PC-3 (cell line): ENCODE data around the gene CCDC83. TPM values are rescaled to one million over a fixed set of nuclear protein-coding genes. Genes with fewer than 3 reads are reported as not detected.
"Not testable (repeated sequence)": the region's sequence is repeated elsewhere in the genome, so short reads cannot be mapped to it uniquely, and the experiment has no call there.

Experiments
- ATAC-seq: fragments of 200-7000 bp; cut with Tn5 transposase; 2 replicates; pipeline ENCODE4 v1.9.1; 2020; ENCODE audit warnings: mild to moderate bottlenecking, moderate library complexity
- BruUV-seq: library from RNA; stranded (reverse); fragments of 400-500 nt; replicated peaks from 2 replicates; lab custom pipeline; 2021; lab: Mats Ljungman, UMichigan
- CTCF ChIA-PET: fragments of 300-600 bp; sonication (Branson Sonifier 250); formaldehyde crosslinking; loops from one replicate; lab custom pipeline; 2022; ENCODE audit warnings: antibody characterized with exemption; lab: Charles Lee
- POLR2A ChIA-PET: fragments of 300-600 bp; sonication (Branson Sonifier 250); formaldehyde crosslinking; loops from one replicate; lab custom pipeline; 2022; ENCODE audit warnings: antibody characterized with exemption; ENCODE audit not compliant: unreplicated experiment; lab: Charles Lee
- DNase-seq: peaks from one replicate; pipeline ENCODE4 v3.0.0-alpha.2; 2015
- H2AFZ ChIP-seq: fragments of 300-600 bp; sonication (generic); 2 replicates; pipeline ENCODE4 v1.6.0; 2016; ENCODE audit warnings: antibody characterized with exemption, low read length
- H3F3A ChIP-seq: fragments of 300-600 bp; sonication (generic); one replicate; pipeline ENCODE4 v1.6.0; 2017; ENCODE audit warnings: antibody characterized with exemption, low read length, control low read depth, mild to moderate bottlenecking; ENCODE audit not compliant: unreplicated experiment
- H3K27ac ChIP-seq: fragments of 300-600 bp; sonication (generic); 2 replicates; pipeline ENCODE4 v1.5.1; 2016; ENCODE audit warnings: mild to moderate bottlenecking, low read length
- H3K27me3 ChIP-seq: fragments of 300-600 bp; sonication (generic); 2 replicates; pipeline ENCODE4 v1.6.1; 2016; ENCODE audit warnings: low read length, mixed read lengths
- H3K36me3 ChIP-seq: fragments of 300-600 bp; sonication (generic); 2 replicates; pipeline ENCODE4 v1.6.1; 2016; ENCODE audit warnings: low read depth, mixed run types, low read length, mixed read lengths
- H3K4me1 ChIP-seq: fragments of 300-600 bp; sonication (generic); 2 replicates; pipeline ENCODE4 v1.5.1; 2016; ENCODE audit warnings: low read length; ENCODE audit not compliant: insufficient read depth
- H3K4me2 ChIP-seq: fragments of 300-600 bp; sonication (generic); 2 replicates; pipeline ENCODE4 v1.6.0; 2016; ENCODE audit warnings: low read length
- H3K4me3 ChIP-seq: fragments of 300-600 bp; sonication (generic); 2 replicates; pipeline ENCODE4 v1.5.1; 2016; ENCODE audit warnings: mild to moderate bottlenecking, low read length, mixed read lengths
- H3K79me2 ChIP-seq: fragments of 300-600 bp; sonication (generic); 2 replicates; pipeline ENCODE4 v1.6.1; 2017; ENCODE audit warnings: low read length, mixed read lengths
- H3K9ac ChIP-seq: fragments of 300-600 bp; sonication (generic); 2 replicates; pipeline ENCODE4 v1.6.0; 2016; ENCODE audit warnings: mild to moderate bottlenecking, low read length
- H3K9me2 ChIP-seq: fragments of 300-600 bp; sonication (generic); replicated peaks from 2 replicates; pipeline ENCODE4 v1.6.1; 2016; ENCODE audit warnings: mixed run types, low read length, mixed read lengths
- H3K9me3 ChIP-seq: fragments of 300-600 bp; sonication (generic); 2 replicates; pipeline ENCODE4 v1.6.1; 2016; ENCODE audit warnings: low read length, mixed read lengths
- H4K20me1 ChIP-seq: fragments of 300-600 bp; sonication (generic); 2 replicates; pipeline ENCODE4 v1.6.1; 2016; ENCODE audit warnings: low read length, mixed read lengths
- EZH2 ChIP-seq: fragments of 300-600 bp; sonication (generic); IDR thresholded peaks from one replicate; pipeline ENCODE4 v1.6.1; 2017; ENCODE audit warnings: antibody characterized with exemption, mild to moderate bottlenecking, low read length; ENCODE audit not compliant: unreplicated experiment
- EZH2phosphoT487 ChIP-seq: fragments of 300-600 bp; sonication (generic); IDR thresholded peaks from 2 replicates; pipeline ENCODE4 v1.6.1; 2018; ENCODE audit warnings: mild to moderate bottlenecking, antibody characterized with exemption, low read length, borderline replicate concordance
- intact Hi-C: fragments of 100-400 bp; cut with micrococcal nuclease; formaldehyde crosslinking; loops from 2 replicates; pipeline ENCODE4 v1.9.0; 2023
- total RNA-seq: library from RNA; depleted of rRNA; stranded (reverse); fragments of >200 nt; gene quantifications from 2 replicates; pipeline ENCODE4 v1.2.3, GENCODE V29; 2014
- TF ChIP-seq, protein P1 (sequence below): fragments of 300-600 bp; sonication (generic); conservative IDR thresholded peaks from 2 replicates; pipeline ENCODE4 v1.5.1; 2017; ENCODE audit warnings: antibody characterized with exemption, low read depth, mild to moderate bottlenecking, low read length

CCDC83 gene
- total RNA-seq, 1 experiment from 2014 or later, result 0.22 TPM

DNA sequence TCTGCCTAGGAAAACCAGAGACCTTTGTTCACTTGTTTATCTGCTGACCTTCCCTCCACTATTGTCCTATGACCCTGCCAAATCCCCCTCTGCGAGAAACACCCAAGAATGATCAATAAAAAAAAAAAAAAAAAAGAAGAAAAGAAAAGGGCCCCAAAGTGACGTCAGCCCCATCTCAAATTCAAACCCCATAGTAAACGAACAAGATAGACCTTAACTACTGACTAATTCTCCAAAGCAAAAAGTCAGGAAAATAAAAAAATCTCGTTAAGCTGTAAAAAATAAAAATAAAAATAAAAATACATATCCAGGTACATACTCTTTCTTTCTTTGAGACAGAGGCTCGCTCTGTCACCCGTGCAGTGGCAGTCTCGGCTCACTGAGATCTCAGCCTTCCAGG is 1.6 kb upstream of the CCDC83 start:
- DNase-seq (peak; percentile 53), ATAC-seq (peak; percentile 7)
- Histone ChIP-seq H3K4me3 (peak overlapping the region; percentile 78), H3K36me3 (peaks cover 10% of the 10 kb centered on the region), H3K4me1 (peaks cover 22% of the 10 kb centered on the region), H3K79me2 (peaks cover 31% of the 10 kb centered on the region), H3K27ac (peak overlapping the region; percentile 84), H3K9ac (peak overlapping the region; percentile 92), H3K4me2 (peak overlapping the region; percentile 86)
- H3K27me3 ChIP-seq, BruUV-seq, H3K9me3 ChIP-seq, H2AFZ ChIP-seq, H3K9me2 ChIP-seq, H4K20me1 ChIP-seq, H3F3A ChIP-seq: not testable (repeated sequence)
- intact Hi-C loops, result loop anchor here (10.0 kb wide), 1 partner anchor 341 kb away; no protein-coding TSS in a partner anchor
- POLR2A ChIA-PET, result interaction anchor here (0.6 to 0.7 kb wide), 2 partner anchors 22 to 1051 kb away, joined by 3 to 16 read pairs; no protein-coding TSS in a partner anchor
- CTCF ChIA-PET, result interaction anchor here (0.6 to 0.7 kb wide), 2 partner anchors 26 to 44 kb away, joined by 3 to 8 read pairs; no protein-coding TSS in a partner anchor

DNA sequence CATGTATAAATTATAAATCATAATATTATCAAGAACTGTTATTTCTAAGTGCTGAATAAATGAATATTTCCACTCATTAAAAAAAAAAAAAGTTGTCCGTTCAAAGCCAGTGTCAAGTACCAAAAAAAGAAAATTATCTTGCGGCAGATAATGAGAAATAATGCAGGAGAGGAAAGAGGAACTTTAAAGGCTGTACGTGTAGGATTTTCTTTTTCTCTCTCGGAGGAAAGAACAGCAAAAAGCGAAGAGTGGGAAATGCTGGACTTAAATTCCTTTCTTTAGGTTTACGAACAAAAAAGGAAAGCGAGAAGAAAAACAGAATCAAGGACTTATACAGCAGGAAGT is 999 bp upstream of the CCDC83 start:
- no peaks in the 10 kb centered on the region for H4K20me1 ChIP-seq
- H3K4me1 ChIP-seq, result peaks cover 17% of the 10 kb centered on the region
- H3K9me2 ChIP-seq, result no peaks in the 10 kb centered on the region
- no peak for TF ChIP-seq EZH2phosphoT487
- TF ChIP-seq, protein P1, sequence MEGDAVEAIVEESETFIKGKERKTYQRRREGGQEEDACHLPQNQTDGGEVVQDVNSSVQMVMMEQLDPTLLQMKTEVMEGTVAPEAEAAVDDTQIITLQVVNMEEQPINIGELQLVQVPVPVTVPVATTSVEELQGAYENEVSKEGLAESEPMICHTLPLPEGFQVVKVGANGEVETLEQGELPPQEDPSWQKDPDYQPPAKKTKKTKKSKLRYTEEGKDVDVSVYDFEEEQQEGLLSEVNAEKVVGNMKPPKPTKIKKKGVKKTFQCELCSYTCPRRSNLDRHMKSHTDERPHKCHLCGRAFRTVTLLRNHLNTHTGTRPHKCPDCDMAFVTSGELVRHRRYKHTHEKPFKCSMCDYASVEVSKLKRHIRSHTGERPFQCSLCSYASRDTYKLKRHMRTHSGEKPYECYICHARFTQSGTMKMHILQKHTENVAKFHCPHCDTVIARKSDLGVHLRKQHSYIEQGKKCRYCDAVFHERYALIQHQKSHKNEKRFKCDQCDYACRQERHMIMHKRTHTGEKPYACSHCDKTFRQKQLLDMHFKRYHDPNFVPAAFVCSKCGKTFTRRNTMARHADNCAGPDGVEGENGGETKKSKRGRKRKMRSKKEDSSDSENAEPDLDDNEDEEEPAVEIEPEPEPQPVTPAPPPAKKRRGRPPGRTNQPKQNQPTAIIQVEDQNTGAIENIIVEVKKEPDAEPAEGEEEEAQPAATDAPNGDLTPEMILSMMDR, result no peak
- no peak for TF ChIP-seq EZH2
- peaks cover 31% of the 10 kb centered on the region for H3K79me2 ChIP-seq
- no peak for DNase-seq
- POLR2A ChIA-PET, result interaction anchor here (0.7 to 0.8 kb wide), 2 partner anchors 1050 to 1102 kb away, joined by 4 to 16 read pairs; no protein-coding TSS in a partner anchor
- no peaks in the 10 kb centered on the region for H3K9me3 ChIP-seq
- H3K4me3 ChIP-seq, result peak overlapping the region; percentile 78
- CTCF ChIA-PET, result interaction anchor here (0.6 to 1.3 kb wide), 11 partner anchors 21 to 1466 kb away, joined by 3 to 15 read pairs (median 4); no protein-coding TSS in a partner anchor
- peak overlapping the region; percentile 71 for H2AFZ ChIP-seq
- BruUV-seq, result TSS peak; percentile 83
- H3K27ac ChIP-seq, result peak overlapping the region; percentile 84
- H3K9ac ChIP-seq, result peak overlapping the region; percentile 92
- H3F3A ChIP-seq, result no peaks in the 10 kb centered on the region
- intact Hi-C loops, result loop anchor here (1.0 to 10.0 kb wide), 4 partner anchors 25 to 341 kb away; no protein-coding TSS in a partner anchor
- peak overlapping the region; percentile 86 for H3K4me2 ChIP-seq
- no peak for ATAC-seq
- peaks cover 10% of the 10 kb centered on the region for H3K36me3 ChIP-seq
- no peaks in the 10 kb centered on the region for H3K27me3 ChIP-seq

DNA sequence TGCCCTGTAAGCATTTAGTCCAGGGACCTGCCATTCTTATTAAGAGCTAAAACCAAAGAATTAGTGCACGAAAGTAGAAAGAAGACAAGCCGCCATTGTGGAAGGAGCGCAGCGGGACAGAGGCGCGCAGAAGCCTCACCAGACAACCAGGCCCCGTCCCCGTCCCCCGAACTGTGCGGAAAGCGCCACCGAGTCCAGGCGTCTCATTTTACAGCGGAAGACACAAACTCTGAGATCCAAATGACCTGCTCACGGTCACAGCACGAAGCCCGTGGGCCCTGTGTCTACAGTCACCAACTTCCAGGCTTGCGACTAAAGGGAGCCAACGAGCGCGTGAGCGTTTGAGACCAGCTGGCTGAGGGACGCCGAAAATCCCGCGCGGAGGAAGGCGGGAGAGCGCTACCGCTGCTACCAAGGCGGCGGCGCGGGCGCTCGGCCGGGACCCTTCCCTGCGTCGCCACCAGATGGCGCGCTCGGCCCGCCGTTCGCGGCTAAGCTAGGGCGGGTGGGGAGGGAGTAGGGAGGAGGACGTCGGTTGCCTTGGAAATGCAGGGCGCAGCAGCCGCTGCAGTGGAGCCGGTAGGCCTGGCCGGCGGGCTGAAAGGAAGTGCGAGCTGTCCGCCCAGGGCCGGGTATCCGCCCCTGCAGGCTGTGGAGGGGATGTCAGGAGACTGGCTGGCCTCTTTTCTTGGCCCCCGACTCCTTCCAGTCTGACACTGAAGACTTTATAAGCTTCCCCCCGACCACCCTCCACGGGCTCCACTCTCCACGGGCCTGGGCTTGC is 434 bp upstream of the CCDC83 start:
- no TSS peak for BruUV-seq
- Histone ChIP-seq H4K20me1 (no peaks in the 10 kb centered on the region), H3K4me1 (peaks cover 17% of the 10 kb centered on the region), H3F3A (no peaks in the 10 kb centered on the region), H2AFZ (peak overlapping the region; percentile 92), H3K27ac (peak overlapping the region; percentile 84), H3K36me3 (peaks cover 10% of the 10 kb centered on the region), H3K9me3 (no peaks in the 10 kb centered on the region), H3K4me3 (peak overlapping the region; percentile 78), H3K27me3 (no peaks in the 10 kb centered on the region), H3K79me2 (peaks cover 31% of the 10 kb centered on the region), H3K9me2 (no peaks in the 10 kb centered on the region), H3K9ac (peak overlapping the region; percentile 92), H3K4me2 (peak overlapping the region; percentile 86)
- DNase-seq (peak; percentile 99), ATAC-seq (peak; percentile 94)
- ChIA-PET POLR2A (interaction anchor here (0.7 to 0.8 kb wide), 2 partner anchors 33 to 1101 kb away, joined by 3 to 4 read pairs; no protein-coding TSS in a partner anchor), CTCF (interaction anchor here (0.5 to 1.3 kb wide), 16 partner anchors 20 to 1466 kb away, joined by 3 to 15 read pairs (median 4); no protein-coding TSS in a partner anchor)
- TF ChIP-seq, protein P1, result peak; percentile 68
- no peak for TF ChIP-seq EZH2phosphoT487
- no peak for TF ChIP-seq EZH2
- intact Hi-C loops, result loop anchor here (1.0 to 10.0 kb wide), 6 partner anchors 26 to 1438 kb away; no protein-coding TSS in a partner anchor
